H1 (cell line): Measurements from ENCODE around the gene SVIL. TPM values are rescaled to one million over a fixed set of nuclear protein-coding genes. Genes with fewer than 3 reads are reported as not detected.

ENCODE experiments used
- ATF2 ChIP-seq: IDR thresholded peaks from 2 replicates; pipeline ENCODE4 v1.6.1; 2012; ENCODE audit warnings: low read length, inconsistent platforms
- CHD7 ChIP-seq: fragments of 300-600 bp; sonication (generic); IDR thresholded peaks from 2 replicates; pipeline ENCODE4 v1.7.1; 2012; ENCODE audit warnings: low read length, moderate library complexity, mild to moderate bottlenecking, inconsistent platforms; ENCODE audit not compliant: insufficient replicate concordance
- GTF2F1 ChIP-seq: IDR thresholded peaks from 2 replicates; pipeline ENCODE4 v1.6.1; 2012; ENCODE audit warnings: low read depth, low read length, improper control_type of control experiment, borderline replicate concordance
- POLR2AphosphoS5 ChIP-seq: IDR thresholded peaks from 2 replicates; pipeline ENCODE4 v1.6.1; 2011; ENCODE audit warnings: low read depth, low read length
- polyA plus RNA-seq, 7 experiments: library from polyadenylated mRNA; depleted of rRNA in 3 of 7; stranded (reverse) in 5 of 7; unstranded in 2 of 7; fragments of >200 nt in 5 of 7; fragments of 200-250 nt in 2 of 7; gene quantifications; 1 replicate in 5 of 7; 2 replicates in 1 of 7; 4 replicates in 1 of 7; pipeline versions ENCODE4 v1.2.1 to v1.2.3, GENCODE V29; 2011 to 2013; ENCODE audit warnings: missing spikeins in 2 of 7, mixed read lengths in 2 of 7
- total RNA-seq: library from RNA; stranded (reverse); fragmentation: NEBNext Ultra II Directional; extraction: Animal tissue kit (Norgen Biotek cat#: 25700); gene quantifications from 2 replicates; pipeline ENCODE4 v1.2.1, GENCODE V29; 2021

The SVIL gene
- total and polyA plus RNA-seq, 2 of the 8 experiments (the other 6 are each of a cell fraction or from before 2014, with no cell fraction given): 4.7 to 15.4 TPM

- TF ChIP-seq ATF2 (no peak), CHD7 (no peak), POLR2AphosphoS5 (no peak), GTF2F1 (no peak)
These were observed 49.2 kb downstream of the SVIL start (continued) for GRCh38 chr10:29585488-29585976.
